Lung (tissue), 16 donors: ENCODE data around the gene MLX. TPM values are rescaled to one million over a fixed set of nuclear protein-coding genes. Genes with fewer than 3 reads are reported as not detected.
A peak's percentile ranks its signal among the peaks of the same experiment; 100 is the strongest.

ENCODE experiments used
- ATAC-seq: fragments of 200-7000 bp; cut with Tn5 transposase; one replicate; pipeline ENCODE4 v1.9.1; 2020; ENCODE audit warnings: moderate number of reproducible peaks; ENCODE audit not compliant: insufficient read depth, low FRiP score
- DNase-seq, 3 donors: peaks; one replicate each; pipeline ENCODE4 v3.0.0-alpha.2; 2013 to 2017
- H3K27ac ChIP-seq, 2 donors: one replicate each; pipeline ENCODE4 v1.5.1; 2013; ENCODE audit warnings: mild to moderate bottlenecking in 2 of 2, moderate library complexity in 2 of 2, control low read depth in 1 of 2, inconsistent platforms in 1 of 2, low read depth in 1 of 2, low read length in 1 of 2
- H3K27me3 ChIP-seq, 3 donors: one replicate each; pipeline ENCODE4 v1.5.1; 2013; ENCODE audit warnings: low read length in 2 of 3; ENCODE audit not compliant: control insufficient read depth in 3 of 3, insufficient read depth in 3 of 3
- H3K36me3 ChIP-seq, 4 donors: one replicate each; pipeline ENCODE4 v1.5.1; 2013; ENCODE audit warnings: low read length in 4 of 4, mild to moderate bottlenecking in 1 of 4, moderate library complexity in 1 of 4; ENCODE audit not compliant: control insufficient read depth in 4 of 4, insufficient read depth in 4 of 4
- H3K4me1 ChIP-seq, 5 donors: one replicate each; pipeline ENCODE4 v1.5.1; 2013; ENCODE audit warnings: low read length in 5 of 5, mild to moderate bottlenecking in 2 of 5, moderate library complexity in 1 of 5; ENCODE audit not compliant: control insufficient read depth in 5 of 5, insufficient read depth in 5 of 5
- H3K4me3 ChIP-seq: one replicate; pipeline ENCODE4 v1.5.1; 2013; ENCODE audit warnings: mild to moderate bottlenecking, control low read depth, moderate library complexity
- H3K9ac ChIP-seq, 2 donors: one replicate each; pipeline ENCODE4 v1.5.1; 2013; ENCODE audit warnings: low read length in 2 of 2, control low read depth in 1 of 2; ENCODE audit not compliant: insufficient read depth in 1 of 2
- H3K9me3 ChIP-seq, 4 donors: one replicate each; pipeline ENCODE4 v1.5.1; 2013; ENCODE audit warnings: low read length in 3 of 4, mild to moderate bottlenecking in 1 of 4, moderate library complexity in 1 of 4; ENCODE audit not compliant: control insufficient read depth in 4 of 4, insufficient read depth in 3 of 4
- CTCF ChIP-seq: IDR thresholded peaks from 2 replicates; pipeline ENCODE4 v1.5.1; 2012; ENCODE audit warnings: mild to moderate bottlenecking; ENCODE audit errors: control extremely low read depth, extremely low read depth
- WGBS, 2 donors: extraction: QIAGEN DNeasy Blood & Tissue Kit; methylation state at CpG; one replicate each; pipeline ENCODE4 v1.1.7; 2013; 5-methylcytosine and 5-hydroxymethylcytosine counted together
- long read RNA-seq, 5 donors: transcript quantifications; one replicate each; lab custom pipeline, GENCODE V29; 2026
- polyA plus RNA-seq, 2 donors: library from polyadenylated mRNA; stranded (reverse); fragments of 200-250 nt; gene quantifications; one replicate each; pipeline ENCODE4 v1.2.1, GENCODE V29; 2013
- total RNA-seq, 2 donors: library from RNA; depleted of rRNA in 1 of 2; stranded (reverse); fragments of >200 nt in 1 of 2; gene quantifications; one replicate each; pipeline ENCODE4 v1.2.1, GENCODE V29; 2014 to 2021
- donor health status: control.
- donor health status: control.
- donor health status: Bipolar disorder and iron deficiency.
- donor health status: healthy.
- donor health status: DM: yes; HTN: yes; CAD: no.

Gene MLX
- total RNA-seq = 10 to 100 TPM; 31.9 to 69.7 TPM
- 10 to 100 TPM; 61.8 to 71.6 TPM for polyA plus RNA-seq
- long read RNA-seq, donor 1, transcript MLX-203 (8 exons, 2,428 nt) = major isoform, 16 of 20 reads
- long read RNA-seq, donor 1, partial matches to known transcripts = 0 of 20 reads
- long read RNA-seq, donor 1, other reads (novel, unspliced or antisense) = 0 of 20 reads
- long read RNA-seq, donor 2, transcript MLX-203 (8 exons, 2,428 nt) = major isoform, 15 of 15 reads
- long read RNA-seq, donor 2, partial matches to known transcripts = 0 of 15 reads
- long read RNA-seq, donor 2, other reads (novel, unspliced or antisense) = 0 of 15 reads
- long read RNA-seq, donor 3, transcript MLX-203 (8 exons, 2,428 nt) = major isoform, 6 of 8 reads
- long read RNA-seq, donor 3, partial matches to known transcripts = 0 of 8 reads
- long read RNA-seq, donor 3, other reads (novel, unspliced or antisense) = 0 of 8 reads
- long read RNA-seq, donor 4, transcript MLX-203 (8 exons, 2,428 nt) = major isoform, 5 of 5 reads
- long read RNA-seq, donor 4, partial matches to known transcripts = 0 of 5 reads
- long read RNA-seq, donor 4, other reads (novel, unspliced or antisense) = 0 of 5 reads
- long read RNA-seq, donor 5, transcript MLX-203 (8 exons, 2,428 nt) = major isoform, 22 of 34 reads
- long read RNA-seq, donor 5, partial matches to known transcripts = 7 of 34 reads
- long read RNA-seq, donor 5, other reads (novel, unspliced or antisense) = 0 of 34 reads

DNA sequence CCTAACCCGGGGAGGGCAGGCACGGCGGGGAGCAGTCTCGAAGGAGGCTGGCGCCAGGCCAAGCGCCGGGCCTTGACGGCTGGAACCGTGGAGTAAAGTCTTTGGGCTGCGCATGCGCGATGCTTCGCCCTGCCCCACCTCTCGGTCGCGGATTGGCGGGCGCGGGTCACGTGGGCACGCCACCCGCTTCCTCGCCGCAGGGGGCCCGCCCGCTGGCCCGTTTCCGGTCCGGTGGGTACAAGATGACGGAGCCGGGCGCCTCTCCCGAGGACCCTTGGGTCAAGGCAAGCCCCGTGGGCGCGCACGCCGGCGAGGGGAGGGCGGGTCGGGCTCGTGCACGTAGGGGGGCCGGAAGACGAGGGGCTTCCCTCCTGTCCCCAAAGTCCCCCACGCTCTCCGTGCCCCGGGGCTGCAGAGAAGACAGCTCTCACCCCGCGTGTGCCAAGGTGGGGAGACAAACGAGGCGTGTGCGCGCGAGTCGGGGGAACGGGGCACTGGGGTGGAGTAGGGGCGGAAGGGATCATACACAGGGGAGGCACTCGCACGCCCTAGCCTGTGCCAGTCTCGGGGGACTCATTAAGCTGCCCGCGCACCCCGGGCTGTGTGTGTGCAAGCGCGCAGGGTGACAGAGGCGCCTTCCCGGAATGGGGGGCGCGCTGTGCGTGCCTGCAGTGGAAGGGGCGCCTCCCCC is at the start of gene MLX:
TSS of gene MLX (plus strand) at position 218 of the 691 bp plus-strand sequence. CDS start at position 243, 25 bp downstream.
- 0% methylated on average over 59 to 72 of the region's 72 CpGs for WGBS, 2 donors
- peak; percentile 82 for ATAC-seq
- H3K27ac ChIP-seq = peak within 1 kb of the TSS; percentile 95 to 97
- peak within 1 kb of the TSS; percentile 79 for H3K4me3 ChIP-seq
- no peak for TF ChIP-seq CTCF
- DNase-seq = peak; percentile 93 to 94 (median 94)
- H3K9ac ChIP-seq = peak within 1 kb of the TSS; percentile 53 to 69
- peaks cover 3 to 31% (median 18%) of the 10 kb centered on the region in 5 donors for H3K4me1 ChIP-seq
- peaks cover 13 to 48% (median 43%) of the 10 kb centered on the region in 4 donors for H3K36me3 ChIP-seq
- no peaks in the 10 kb centered on the region for H3K27me3 ChIP-seq
- H3K9me3 ChIP-seq = no peaks in the 10 kb centered on the region

DNA sequence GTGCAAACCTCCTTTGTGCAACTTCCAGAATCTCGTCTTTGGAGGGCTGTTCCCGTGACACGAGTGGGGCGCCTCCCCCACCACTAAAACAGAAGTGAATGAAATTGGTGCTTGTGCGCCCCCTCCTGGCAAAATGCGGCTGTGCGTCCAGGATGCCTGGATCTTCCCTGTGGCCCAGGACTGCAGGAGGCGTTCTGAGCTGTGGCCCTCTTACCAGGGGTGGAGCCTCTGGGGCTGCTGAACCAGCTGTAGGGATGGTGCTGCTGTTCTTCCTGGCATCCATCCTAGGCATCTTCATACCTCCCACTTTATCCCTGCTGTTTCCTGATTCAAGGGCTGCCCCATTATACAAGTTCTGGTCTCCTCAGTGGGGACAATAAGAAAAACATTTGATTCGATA is 49.4 kb upstream of the MLX start:
- DNase-seq = peak; percentile 73 to 79 (median 75)
- Histone ChIP-seq H3K9ac (no peak overlapping the region), H3K4me3 (no peak overlapping the region), H3K9me3 (no peaks in the 10 kb centered on the region), H3K27me3 (no peaks in the 10 kb centered on the region), H3K4me1 (peaks cover 29 to 54% (median 43%) of the 10 kb centered on the region in 5 donors), H3K27ac (peak overlapping the region in 1 of 2 donors; percentile 95), H3K36me3 (peaks cover 0 to 29% (median 10%) of the 10 kb centered on the region in 4 donors)
- WGBS, 2 donors = 4 to 14% methylated on average over 9 of the region's 9 CpGs
- ATAC-seq = peak; percentile 66
- peak; percentile 95 for TF ChIP-seq CTCF

DNA sequence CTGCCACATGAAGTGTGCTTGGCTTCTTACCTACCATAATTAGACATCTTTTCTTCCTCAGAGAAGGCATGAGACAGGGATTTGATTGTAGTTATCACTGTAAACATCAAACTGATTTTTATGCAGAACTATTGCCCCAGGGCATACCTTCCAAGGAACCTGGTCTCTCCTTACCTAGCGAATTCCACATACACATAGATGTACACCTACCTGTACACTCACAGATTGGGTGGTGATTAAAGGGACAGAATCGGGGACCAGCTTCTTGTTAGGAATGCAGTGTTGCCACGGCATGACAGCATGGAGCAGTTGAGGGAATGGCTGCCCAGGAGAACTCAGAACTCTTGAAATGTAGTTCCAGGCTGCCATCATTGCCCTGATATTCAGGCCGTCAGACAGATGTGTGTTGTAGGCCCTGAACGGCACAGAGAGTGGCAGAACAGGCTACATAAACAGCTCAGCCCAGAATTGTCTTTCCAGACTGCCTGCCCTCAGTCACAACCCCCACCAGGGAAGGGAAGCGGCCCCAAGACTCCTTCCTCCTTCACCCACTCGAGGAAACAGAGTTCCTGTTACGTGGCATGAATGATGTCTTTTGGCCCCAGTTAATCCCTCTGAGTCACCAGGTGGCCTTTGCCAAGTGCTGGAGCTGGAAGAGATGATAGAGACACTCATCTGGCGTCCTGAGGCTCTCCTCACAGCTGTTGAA is 48.7 kb upstream of the MLX start:
- no peak for TF ChIP-seq CTCF
- Histone ChIP-seq H3K4me3 (no peak overlapping the region), H3K27me3 (no peaks in the 10 kb centered on the region), H3K4me1 (peaks cover 29 to 61% (median 43%) of the 10 kb centered on the region in 5 donors), H3K9me3 (no peaks in the 10 kb centered on the region), H3K36me3 (peaks cover 0 to 34% (median 10%) of the 10 kb centered on the region in 4 donors), H3K9ac (peak overlapping the region in 1 of 2 donors; percentile 75), H3K27ac (peak overlapping the region; percentile 87 to 95)
- DNase-seq = peak; percentile 47 to 80 (median 65)
- ATAC-seq = peak; percentile 63
- WGBS, 2 donors = 24 to 26% methylated on average over 9 of the region's 9 CpGs
